GM12878 (cell line): Measurements from ENCODE around the gene NRP1. TPM values are rescaled to one million over a fixed set of nuclear protein-coding genes. Genes with fewer than 3 reads are reported as not detected.

Experiments
- ATAC-seq: fragments of 200-7000 bp; cut with Tn5 transposase; 3 replicates; pipeline ENCODE4 v1.9.1; 2020; ENCODE audit warnings: mild to moderate bottlenecking, moderate library complexity
- BruUV-seq: library from RNA; stranded (reverse); fragments of 400-500 nt; replicated peaks from 2 replicates; lab custom pipeline; 2021; lab: Mats Ljungman, UMichigan
- CTCF ChIA-PET: fragments of 300-600 bp; sonication (Branson Sonifier 250); formaldehyde crosslinking; extraction: SDS; loops from one replicate; lab custom pipeline; 2021; ENCODE audit warnings: inconsistent platforms; lab: Yijun Ruan, JAX
- POLR2A ChIA-PET: fragments of 350-600 bp; formaldehyde crosslinking; extraction: SDS; loops from one replicate; lab custom pipeline; 2021; ENCODE audit warnings: inconsistent platforms; lab: Charles Lee
- RAD21 ChIA-PET: fragments of 300-600 bp; sonication (Branson Sonifier 250); formaldehyde crosslinking; loops from one replicate; lab custom pipeline; 2023; ENCODE audit warnings: antibody characterized with exemption; ENCODE audit not compliant: unreplicated experiment; lab: Charles Lee
- SMC1A ChIA-PET: fragments of 300-600 bp; sonication (Branson Sonifier 250); formaldehyde crosslinking; loops from one replicate; lab custom pipeline; 2023; ENCODE audit not compliant: unreplicated experiment, uncharacterized antibody; lab: Charles Lee
- DNase-seq: peaks from one replicate; pipeline ENCODE4 v3.0.0-alpha.2; 2011; ENCODE audit warnings: low read depth, low spot score
- FAIRE-seq: peaks from 3 replicates; lab custom pipeline; 2011; peaks lifted over from hg19 to GRCh38; lab: Jason Lieb, UNC
- H2AFZ ChIP-seq: 2 replicates; pipeline ENCODE4 v1.6.0; 2011; ENCODE audit warnings: low read depth, low read length, control low read depth; ENCODE audit not compliant: control insufficient read depth
- H3K27ac ChIP-seq: 2 replicates; pipeline ENCODE4 v1.5.1; 2011; ENCODE audit warnings: control low read depth; ENCODE audit not compliant: control insufficient read depth, insufficient read depth
- H3K27me3 ChIP-seq, 2 experiments: replicated peaks in 1 of 2; 2 replicates each; pipeline versions ENCODE4 v1.6.0 to v1.6.1; 2011; ENCODE audit warnings: low read length in 1 of 2; ENCODE audit not compliant: control insufficient read depth in 2 of 2, insufficient read depth in 2 of 2
- H3K36me3 ChIP-seq, 2 experiments: 2 replicates each; pipeline ENCODE4 v1.5.1; 2011; ENCODE audit warnings: low read length in 1 of 2; ENCODE audit not compliant: control insufficient read depth in 2 of 2, insufficient read depth in 2 of 2
- H3K4me1 ChIP-seq: 2 replicates; pipeline ENCODE4 v1.6.1; 2011; ENCODE audit warnings: mild to moderate bottlenecking, low read length, moderate library complexity, mixed read lengths; ENCODE audit not compliant: control insufficient read depth, insufficient read depth
- H3K4me2 ChIP-seq: 2 replicates; pipeline ENCODE4 v1.6.0; 2011; ENCODE audit warnings: control low read depth; ENCODE audit not compliant: control insufficient read depth, insufficient read depth
- H3K4me3 ChIP-seq: fragments of 200-600 bp; sonication (generic); 2 replicates; pipeline ENCODE4 v1.5.1; 2016
- H3K79me2 ChIP-seq: 2 replicates; pipeline ENCODE4 v1.6.0; 2011; ENCODE audit warnings: low read length; ENCODE audit not compliant: control insufficient read depth, insufficient read depth
- H3K9ac ChIP-seq: 2 replicates; pipeline ENCODE4 v1.8.0; 2011; ENCODE audit warnings: low read length, control low read depth, mixed read lengths; ENCODE audit not compliant: control insufficient read depth, insufficient read depth
- H3K9me3 ChIP-seq: replicated peaks from 3 replicates; pipeline ENCODE4 v1.5.1; 2011; ENCODE audit warnings: mild to moderate bottlenecking, low read length; ENCODE audit not compliant: control insufficient read depth, insufficient read depth
- H4K20me1 ChIP-seq: 2 replicates; pipeline ENCODE4 v1.6.0; 2011; ENCODE audit not compliant: control insufficient read depth, insufficient read depth
- CBFB ChIP-seq: IDR thresholded peaks from 2 replicates; pipeline ENCODE4 v1.6.1; 2016; ENCODE audit warnings: antibody characterized with exemption, low read depth
- CBX3 ChIP-seq: fragments of 200-600 bp; sonication (generic); IDR thresholded peaks from 2 replicates; pipeline ENCODE4 v1.6.1; 2016; ENCODE audit warnings: low read depth, borderline replicate concordance
- CBX5 ChIP-seq: sonication (generic); IDR thresholded peaks from 2 replicates; pipeline ENCODE4 v1.6.1; 2016; ENCODE audit warnings: low read depth, moderate library complexity, mild to moderate bottlenecking, inconsistent platforms
- DPF2 ChIP-seq: fragments of 450-650 bp; IDR thresholded peaks from 2 replicates; pipeline ENCODE4 v1.6.1; 2017; ENCODE audit warnings: mild to moderate bottlenecking
- HDGF ChIP-seq: fragments of 450-650 bp; IDR thresholded peaks from 2 replicates; pipeline ENCODE4 v1.6.1; 2016; ENCODE audit warnings: antibody characterized with exemption
- IKZF2 ChIP-seq, 2 experiments: fragments of 450-650 bp; IDR thresholded peaks; 2 replicates each; pipeline ENCODE4 v1.6.1; 2017; ENCODE audit warnings: mild to moderate bottlenecking in 2 of 2, moderate library complexity in 2 of 2
- JUND ChIP-seq: IDR thresholded peaks from 2 replicates; pipeline ENCODE4 v1.6.1; 2012; ENCODE audit warnings: low read depth, mild to moderate bottlenecking, low read length, improper control_type of control experiment, moderate library complexity
- MTA2 ChIP-seq: fragments of 450-650 bp; IDR thresholded peaks from 2 replicates; pipeline ENCODE4 v1.6.1; 2016; ENCODE audit warnings: low read depth, mild to moderate bottlenecking, moderate library complexity
- PML ChIP-seq: IDR thresholded peaks from 2 replicates; pipeline ENCODE4 v1.6.1; 2012; ENCODE audit warnings: low read length, inconsistent platforms
- RELA ChIP-seq: fragments of 450-650 bp; IDR thresholded peaks from 2 replicates; pipeline ENCODE4 v1.8.0; 2014; ENCODE audit warnings: borderline replicate concordance; ENCODE audit not compliant: partially characterized antibody
- SIN3A ChIP-seq: IDR thresholded peaks from 2 replicates; pipeline ENCODE4 v1.6.1; 2012; ENCODE audit warnings: low read depth, low read length, improper control_type of control experiment
- SMAD5 ChIP-seq: IDR thresholded peaks from 2 replicates; pipeline ENCODE4 v1.6.1; 2016; ENCODE audit warnings: antibody characterized with exemption, low read depth
- SREBF2 ChIP-seq: IDR thresholded peaks from 2 replicates; pipeline ENCODE4 v1.6.1; 2012; ENCODE audit warnings: mild to moderate bottlenecking, low read length
- TARDBP ChIP-seq: IDR thresholded peaks from 2 replicates; pipeline ENCODE4 v1.6.1; 2016; ENCODE audit warnings: borderline replicate concordance
- YY1 ChIP-seq: IDR thresholded peaks from 2 replicates; pipeline ENCODE4 v1.6.1; 2011; ENCODE audit warnings: low read depth, mild to moderate bottlenecking, low read length
- ZNF622 ChIP-seq: fragments of 450-650 bp; IDR thresholded peaks from 2 replicates; pipeline ENCODE4 v1.6.1; 2017; ENCODE audit warnings: mild to moderate bottlenecking, inconsistent platforms
- ZSCAN29 ChIP-seq: fragments of 450-650 bp; IDR thresholded peaks from 2 replicates; pipeline ENCODE4 v1.6.1; 2017; ENCODE audit warnings: mild to moderate bottlenecking, moderate library complexity
- WGBS: methylation state at CpG from one replicate; pipeline ENCODE4 v1.1.6; 2016; ENCODE audit warnings: low lambda C conversion rate; ENCODE audit not compliant: insufficient replicate concordance, insufficient coverage; ENCODE audit errors: missing lambda C conversion rate; 5-methylcytosine and 5-hydroxymethylcytosine counted together
- in situ Hi-C: fragments of 300-500 bp; cut with MboI; formaldehyde crosslinking; loops from 9 replicates; pipeline ENCODE4 v1.14.3; 2018; ENCODE audit warnings: mixed read lengths
- intact Hi-C: fragments of 100-400 bp; cut with micrococcal nuclease; formaldehyde crosslinking; loops from one replicate; pipeline ENCODE4 v1.14.2; 2022; ENCODE audit not compliant: unreplicated experiment
- polyA plus RNA-seq, 11 experiments: library from polyadenylated mRNA; depleted of rRNA in 4 of 11; unstranded in 6 of 11; stranded (reverse) in 5 of 11; fragments of >200 nt; fragmentation: Nextera tagmentation in 4 of 11; fragmentation: Illumina TruSeq in 1 of 11; extraction: Ambion mirVana in 4 of 11; extraction: Trizol in 1 of 11; gene quantifications; 1 replicate in 1 of 11; 2 replicates in 10 of 11; pipeline versions ENCODE4 v1.2.1 to v1.2.3, GENCODE V29; 2011 to 2016; ENCODE audit warnings: inconsistent platforms in 2 of 11, missing spikeins in 2 of 11, low read depth in 1 of 11
- total RNA-seq, 4 experiments: library from RNA; depleted of rRNA in 3 of 4; stranded (reverse); fragments of >200 nt in 3 of 4; fragmentation: Illumina TruSeq in 1 of 4; extraction: Trizol in 1 of 4; gene quantifications; 2 replicates each; pipeline versions ENCODE4 v1.2.1 to v1.2.3, GENCODE V29; 2013 to 2021

The NRP1 gene
- total and polyA plus RNA-seq, 10 of the 15 experiments (the other 5 are each of a cell fraction or from before 2014, with no cell fraction given): 0.11 to 12.1 (median 0.52) TPM

DNA sequence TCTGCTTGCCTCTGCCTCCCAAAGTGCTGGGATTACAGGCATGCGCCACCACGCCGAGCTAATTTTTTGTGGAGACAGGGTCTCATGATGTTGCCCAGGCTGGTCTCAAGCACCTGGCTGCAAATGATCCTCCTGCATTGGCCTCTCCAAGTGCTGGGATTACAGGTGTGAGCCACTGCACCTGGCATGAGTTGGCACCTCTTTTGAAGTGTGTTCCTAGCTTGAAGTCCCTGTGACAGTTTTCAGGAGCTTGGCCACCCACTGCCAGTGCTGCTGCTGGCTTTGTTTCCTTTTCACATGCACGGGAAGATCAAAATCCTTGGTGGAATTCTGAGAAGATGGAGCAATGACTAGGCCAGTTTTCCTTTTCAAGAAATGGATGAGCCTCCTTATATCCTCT lies 126.3 kb downstream of the NRP1 start:
- BruUV-seq: no TSS peak
- TF ChIP-seq ZNF622: no peak
- TF ChIP-seq IKZF2 (IDR thresholded peaks at IDR 0.05): no peak
- no peak for TF ChIP-seq SMAD5
- TF ChIP-seq YY1: no peak
- TF ChIP-seq RELA: no peak
- no peak for TF ChIP-seq MTA2
- no peak for TF ChIP-seq JUND
- H3K4me3 ChIP-seq: no peak overlapping the region
- ChIA-PET CTCF (interaction anchor here (1.6 kb wide), 1 partner anchor 15 kb away, joined by 5 read pairs; no protein-coding TSS in a partner anchor), POLR2A (no interaction called here), RAD21 (interaction anchor here (0.8 to 1.3 kb wide), 2 partner anchors 15 to 114 kb away, joined by 3 read pairs; no protein-coding TSS in a partner anchor), SMC1A (interaction anchor here (0.8 kb wide), 1 partner anchor 32 kb away, joined by 3 read pairs; no protein-coding TSS in a partner anchor)
- 76% methylated on average over 4 of the region's 4 CpGs for WGBS
- intact Hi-C loops: no loop called here
- no peaks in the 10 kb centered on the region for H3K9me3 ChIP-seq
- no peak overlapping the region for H3K4me2 ChIP-seq
- no peak overlapping the region for H3K9ac ChIP-seq
- H3K27me3 ChIP-seq: no peaks in the 10 kb centered on the region
- H3K79me2 ChIP-seq: no peaks in the 10 kb centered on the region
- in situ Hi-C loops: no loop called here
- no peak for DNase-seq
- no peaks in the 10 kb centered on the region for H4K20me1 ChIP-seq
- H3K27ac ChIP-seq: no peak overlapping the region
- H3K4me1 ChIP-seq: no peaks in the 10 kb centered on the region
- FAIRE-seq: no peak
- H2AFZ ChIP-seq: no peak overlapping the region
- H3K36me3 ChIP-seq: no peaks in the 10 kb centered on the region
- ATAC-seq: no peak

DNA sequence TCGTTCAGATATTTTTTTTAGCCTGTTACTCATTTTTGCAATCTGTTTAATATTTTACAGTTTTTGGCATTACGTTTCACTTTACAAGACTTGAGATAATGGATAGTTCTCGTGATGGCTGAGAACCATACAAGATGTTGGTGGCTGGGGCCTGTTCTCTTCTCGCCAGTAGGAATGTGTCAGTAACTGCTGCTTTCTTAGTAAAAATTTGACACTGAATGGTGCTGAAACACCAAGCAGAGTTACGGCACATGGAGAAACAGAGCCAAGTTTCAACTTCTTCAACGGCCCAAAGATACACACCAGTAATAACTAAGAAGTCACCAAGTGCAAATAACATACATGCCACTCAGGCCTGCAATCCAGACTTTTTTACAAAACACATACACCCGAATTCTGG lies 130.4 kb downstream of the NRP1 start:
- Histone ChIP-seq H3K4me2 (no peak overlapping the region), H3K4me1 (no peaks in the 10 kb centered on the region), H2AFZ (no peak overlapping the region), H3K9me3 (no peaks in the 10 kb centered on the region), H3K79me2 (no peaks in the 10 kb centered on the region), H3K27ac (no peak overlapping the region), H4K20me1 (no peaks in the 10 kb centered on the region), H3K36me3 (no peaks in the 10 kb centered on the region), H3K4me3 (no peak overlapping the region), H3K27me3 (no peaks in the 10 kb centered on the region), H3K9ac (no peak overlapping the region)
- ChIA-PET SMC1A (no interaction called here), RAD21 (no interaction called here), CTCF (no interaction called here), POLR2A (no interaction called here)
- ATAC-seq: no peak
- no peak for FAIRE-seq
- in situ Hi-C loops: no loop called here
- no TSS peak for BruUV-seq
- TF ChIP-seq PML: no peak
- TF ChIP-seq SIN3A: no peak
- no peak for TF ChIP-seq TARDBP
- no peak for TF ChIP-seq SREBF2
- TF ChIP-seq ZSCAN29: no peak
- TF ChIP-seq DPF2: no peak
- TF ChIP-seq HDGF: no peak
- TF ChIP-seq YY1: no peak
- TF ChIP-seq CBX5: no peak
- TF ChIP-seq CBX3: no peak
- no peak for TF ChIP-seq CBFB
- DNase-seq: no peak
- WGBS: 14% methylated on average over 7 of the region's 7 CpGs
- intact Hi-C loops: no loop called here
